GM12878 (cell line): Measurements from ENCODE around the gene SERPINI1. TPM values are rescaled to one million over a fixed set of nuclear protein-coding genes. Genes with fewer than 3 reads are reported as not detected.

Source experiments
- ASH2L ChIP-seq: fragments of 300-600, 200-600 bp; sonication (generic); IDR thresholded peaks from 2 replicates; pipeline ENCODE4 v1.6.1; 2017; ENCODE audit warnings: low read depth, mild to moderate bottlenecking, borderline replicate concordance
- BCLAF1 ChIP-seq: fragments of 450-650 bp; IDR thresholded peaks from 2 replicates; pipeline ENCODE4 v1.6.1; 2017; ENCODE audit warnings: antibody characterized with exemption, mild to moderate bottlenecking, moderate library complexity
- CHD1 ChIP-seq: IDR thresholded peaks from 2 replicates; pipeline ENCODE4 v1.6.1; 2012; ENCODE audit warnings: low read depth, low read length, improper control_type of control experiment
- CREB1 ChIP-seq: IDR thresholded peaks from 2 replicates; pipeline ENCODE4 v1.6.1; 2012; ENCODE audit warnings: low read depth, mild to moderate bottlenecking, inconsistent platforms
- ETV6 ChIP-seq, 2 experiments: fragments of 450-650 bp in 1 of 2; IDR thresholded peaks in 1 of 2; conservative IDR thresholded peaks in 1 of 2; 2 replicates each; pipeline ENCODE4 v1.6.1; 2014; ENCODE audit warnings: antibody characterized with exemption in 1 of 2, borderline replicate concordance in 1 of 2, low read depth in 1 of 2, mild to moderate bottlenecking in 1 of 2, moderate library complexity in 1 of 2
- IRF4 ChIP-seq: IDR thresholded peaks from 2 replicates; pipeline ENCODE4 v1.6.1; 2011; ENCODE audit warnings: low read depth, low read length
- JUNB ChIP-seq: IDR thresholded peaks from 2 replicates; pipeline ENCODE4 v1.6.1; 2016; ENCODE audit warnings: antibody characterized with exemption, mild to moderate bottlenecking
- PBX3 ChIP-seq: IDR thresholded peaks from 2 replicates; pipeline ENCODE4 v1.6.1; 2011; ENCODE audit warnings: mild to moderate bottlenecking, low read depth, low read length, moderate library complexity; ENCODE audit not compliant: insufficient replicate concordance
- POLR2AphosphoS5 ChIP-seq: IDR thresholded peaks from 2 replicates; pipeline ENCODE4 v1.6.1; 2011; ENCODE audit warnings: mild to moderate bottlenecking, low read length, inconsistent platforms
- POU2F2 ChIP-seq: IDR thresholded peaks from 3 replicates; pipeline ENCODE4 v1.6.1; 2011; ENCODE audit warnings: low read depth, mild to moderate bottlenecking, low read length, borderline replicate concordance
- RAD51 ChIP-seq: fragments of 450-650 bp; IDR thresholded peaks from 2 replicates; pipeline ENCODE4 v1.6.1; 2016; ENCODE audit warnings: moderate library complexity, mild to moderate bottlenecking, inconsistent platforms
- STAT1 ChIP-seq: fragments of 450-650 bp; conservative IDR thresholded peaks from 2 replicates; pipeline ENCODE4 v1.6.1; 2014; ENCODE audit warnings: antibody characterized with exemption, mild to moderate bottlenecking
- SUPT20H ChIP-seq: IDR thresholded peaks from 2 replicates; pipeline ENCODE4 v1.6.1; 2011; ENCODE audit warnings: low read depth, mild to moderate bottlenecking, low read length, moderate library complexity, borderline replicate concordance; ENCODE audit not compliant: control insufficient read depth
- TCF3 ChIP-seq: IDR thresholded peaks from 2 replicates; pipeline ENCODE4 v1.6.1; 2012; ENCODE audit warnings: low read depth, mild to moderate bottlenecking, low read length, borderline replicate concordance; ENCODE audit not compliant: insufficient read depth
- USF1 ChIP-seq: IDR thresholded peaks from 2 replicates; pipeline ENCODE4 v1.6.1; 2011; ENCODE audit warnings: borderline replicate concordance, low read depth, mild to moderate bottlenecking, moderate library complexity, mixed read lengths, low read length; ENCODE audit not compliant: insufficient read depth; ENCODE audit errors: extremely low read length
- YBX1 ChIP-seq: fragments of 450-650 bp; IDR thresholded peaks from 2 replicates; pipeline ENCODE4 v1.6.1; 2016; ENCODE audit warnings: antibody characterized with exemption
- ZBTB11 ChIP-seq: fragments of 450-650 bp; formaldehyde crosslinking; IDR thresholded peaks from 2 replicates; pipeline ENCODE4 v1.5.0; 2022; ENCODE audit warnings: mild to moderate bottlenecking, missing genetic modification characterization
- ZBTB33 ChIP-seq: fragments of 450-650 bp; IDR thresholded peaks from 2 replicates; pipeline ENCODE4 v1.6.1; 2017; ENCODE audit warnings: mild to moderate bottlenecking
- ZNF207 ChIP-seq: fragments of 450-650 bp; IDR thresholded peaks from 2 replicates; pipeline ENCODE4 v1.6.1; 2014; ENCODE audit warnings: antibody characterized with exemption, mild to moderate bottlenecking, borderline replicate concordance
- ZNF384 ChIP-seq: IDR thresholded peaks from 2 replicates; pipeline ENCODE4 v1.6.1; 2012; ENCODE audit warnings: low read depth, mild to moderate bottlenecking, low read length, improper control_type of control experiment, borderline replicate concordance
- polyA plus RNA-seq, 11 experiments: library from polyadenylated mRNA; depleted of rRNA in 4 of 11; unstranded in 6 of 11; stranded (reverse) in 5 of 11; fragments of >200 nt; fragmentation: Nextera tagmentation in 4 of 11; fragmentation: Illumina TruSeq in 1 of 11; extraction: Ambion mirVana in 4 of 11; extraction: Trizol in 1 of 11; gene quantifications; 1 replicate in 1 of 11; 2 replicates in 10 of 11; pipeline versions ENCODE4 v1.2.1 to v1.2.3, GENCODE V29; 2011 to 2016; ENCODE audit warnings: inconsistent platforms in 2 of 11, missing spikeins in 2 of 11, low read depth in 1 of 11
- total RNA-seq, 4 experiments: library from RNA; depleted of rRNA in 3 of 4; stranded (reverse); fragments of >200 nt in 3 of 4; fragmentation: Illumina TruSeq in 1 of 4; extraction: Trizol in 1 of 4; gene quantifications; 2 replicates each; pipeline versions ENCODE4 v1.2.1 to v1.2.3, GENCODE V29; 2013 to 2021

SERPINI1 gene
- total and polyA plus RNA-seq, 10 of the 15 experiments (the other 5 are each of a cell fraction or from before 2014, with no cell fraction given): 1.5 to 7.6 (median 3.6) TPM

GRCh38 chr3:167691366-167691765 is 44.2 kb upstream of the SERPINI1 start (continued):
- TF ChIP-seq ZBTB11 (CRISPR knock-in tag) (no peak), IRF4 (peak; percentile 74; the same call in 1 of the 2 replicates), ZNF207 (no peak), RAD51 (no peak), PBX3 (peak; percentile 62), SUPT20H (no peak), CHD1 (no peak), POLR2AphosphoS5 (no peak), YBX1 (no peak), CREB1 (no peak), USF1 (no peak), STAT1 (no peak), POU2F2 (peak; percentile 92), ETV6 (conservative IDR thresholded peaks at IDR 0.05 in 1 of 2, IDR thresholded peaks at IDR 0.05 in 1 of 2; ENCODE audit: borderline replicate concordance in 1 of 2, low read depth in 1 of 2) (peak in 1 of 2 experiments; percentile 67; a peak in 1 of 4 replicates), ZBTB33 (no peak), ASH2L (no peak), JUNB (peak; percentile 82), TCF3 (no peak), ZNF384 (no peak), BCLAF1 (no peak)
